Measurements from ENCODE around the gene STOML2.

The STOML2 gene

GRCh38 chr9:35051069-35051967 is 51.6 kb downstream of the STOML2 start:
- H3K36me3 ChIP-seq (ENCODE audit: low read length), result peaks cover 4% of the 10 kb centered on the region; the same call in 1 of the 2 replicates
- no peaks in the 10 kb centered on the region for H3K9me2 ChIP-seq (replicated peaks; ENCODE audit: insufficient read depth, low read length)
- H2AFZ ChIP-seq (ENCODE audit: low read depth, low read length, severe bottlenecking), result no peak overlapping the region
- TF ChIP-seq EZH2phosphoT487 (conservative IDR thresholded peaks at IDR 0.05; ENCODE audit: low read length), result no peak
- peak; percentile 69 for TF ChIP-seq CTCF (IDR thresholded peaks at IDR 0.05; ENCODE audit: insufficient read depth, low read length, poor library complexity, severe bottlenecking)
- H3K4me2 ChIP-seq (ENCODE audit: low read depth, low read length, poor library complexity, severe bottlenecking), result no peak overlapping the region
- H3K9me3 ChIP-seq (ENCODE audit: insufficient read depth, low read length), result no peaks in the 10 kb centered on the region
- no peaks in the 10 kb centered on the region for H4K20me1 ChIP-seq (ENCODE audit: low read depth, low read length)
- H3K27me3 ChIP-seq (ENCODE audit: low read length), result no peaks in the 10 kb centered on the region
- H3K4me3 ChIP-seq (ENCODE audit: insufficient read depth, low read length, poor library complexity, severe bottlenecking), result no peak overlapping the region
- H3K79me2 ChIP-seq (ENCODE audit: insufficient read depth, low read length), result no peaks in the 10 kb centered on the region
- H3F3A ChIP-seq (ENCODE audit: insufficient read depth), result peaks cover 6% of the 10 kb centered on the region; the same call in 1 of the 2 replicates
- H3K9ac ChIP-seq (ENCODE audit: low read length), result no peak overlapping the region
- H3K27ac ChIP-seq (ENCODE audit: low read depth, low read length), result no peak overlapping the region
